ENCODE data around the gene PPP2R5C.
A peak's percentile ranks its signal among the peaks of the same experiment; 100 is the strongest.

Gene PPP2R5C

DNA sequence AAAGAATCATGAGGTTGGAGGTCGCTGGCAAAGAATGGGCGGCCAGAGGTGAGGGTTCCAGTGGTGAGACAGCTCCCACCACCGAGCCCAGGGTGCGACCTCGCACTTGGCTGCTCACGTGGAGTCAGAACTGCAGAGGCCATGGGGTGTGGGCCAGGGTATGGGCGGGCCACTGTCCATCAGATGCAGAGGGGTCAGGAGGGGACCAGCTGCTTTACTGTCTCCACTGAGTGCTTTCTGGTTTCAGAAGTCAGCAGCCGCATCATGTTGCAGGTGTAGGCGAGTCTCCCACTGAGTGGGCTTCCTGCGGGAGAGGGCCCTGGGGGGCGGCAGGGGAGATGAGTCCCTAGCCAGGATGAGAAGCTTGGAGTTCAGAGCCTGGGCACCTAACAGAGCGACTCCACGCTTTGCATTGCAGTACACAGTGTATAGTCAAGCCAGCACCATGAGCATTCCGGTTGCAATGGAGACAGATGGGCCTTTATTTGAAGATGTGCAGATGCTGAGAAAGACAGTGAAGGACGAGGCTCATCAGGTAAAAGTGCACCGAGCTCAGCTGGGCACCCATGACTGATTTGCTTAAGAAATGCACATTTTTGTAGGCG is 156.0 kb downstream of the PPP2R5C start:
- DNase-seq (ENCODE audit: low read depth) = no peak

- DNase-seq (ENCODE audit: low read depth) = no peak
Observed at GRCh38 chr14:101918065-101918989, 156.8 kb downstream of the PPP2R5C start.

- DNase-seq (ENCODE audit: low read depth) = no peak
Observed at GRCh38 chr14:101920271-101920670, 158.8 kb downstream of the PPP2R5C start.

- DNase-seq (ENCODE audit: low read depth) = no peak
Observed at GRCh38 chr14:101922866-101923265, 161.4 kb downstream of the PPP2R5C start.

- no peak for DNase-seq (ENCODE audit: low read depth)
Observed at GRCh38 chr14:101925152-101925551, 163.6 kb downstream of the PPP2R5C start.

- DNase-seq (ENCODE audit: low read depth) = no peak
Observed at GRCh38 chr14:101926085-101926484, 164.6 kb downstream of the PPP2R5C start.

- DNase-seq (ENCODE audit: low read depth) = no peak
Observed at GRCh38 chr14:101926620-101927019, 165.1 kb downstream of the PPP2R5C start.

- DNase-seq (ENCODE audit: low read depth) = peak; percentile 92
Observed at GRCh38 chr14:101927859-101928258, 166.3 kb downstream of the PPP2R5C start.

DNA sequence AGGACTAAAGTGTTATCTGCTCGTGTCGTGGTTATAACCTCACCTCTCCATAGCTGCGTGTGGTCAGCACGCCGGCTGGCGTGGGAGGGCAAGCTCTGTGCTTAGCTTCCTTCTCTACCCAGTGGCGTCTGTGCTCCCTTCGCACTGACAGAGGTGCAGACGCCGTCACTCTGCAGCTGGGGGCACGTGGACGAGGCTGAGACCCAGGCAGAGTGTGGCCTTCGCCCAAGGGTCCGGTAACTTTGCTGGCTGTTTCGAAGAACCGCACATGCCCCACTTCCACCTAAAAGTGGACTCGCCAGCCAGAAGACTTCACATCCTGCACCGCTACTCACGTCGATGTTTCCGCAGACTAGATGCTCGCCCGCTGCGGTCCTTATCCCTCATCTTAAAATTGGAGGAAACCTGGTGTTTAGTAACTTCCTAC is 166.9 kb downstream of the PPP2R5C start:
- DNase-seq (ENCODE audit: low read depth) = no peak

DNA sequence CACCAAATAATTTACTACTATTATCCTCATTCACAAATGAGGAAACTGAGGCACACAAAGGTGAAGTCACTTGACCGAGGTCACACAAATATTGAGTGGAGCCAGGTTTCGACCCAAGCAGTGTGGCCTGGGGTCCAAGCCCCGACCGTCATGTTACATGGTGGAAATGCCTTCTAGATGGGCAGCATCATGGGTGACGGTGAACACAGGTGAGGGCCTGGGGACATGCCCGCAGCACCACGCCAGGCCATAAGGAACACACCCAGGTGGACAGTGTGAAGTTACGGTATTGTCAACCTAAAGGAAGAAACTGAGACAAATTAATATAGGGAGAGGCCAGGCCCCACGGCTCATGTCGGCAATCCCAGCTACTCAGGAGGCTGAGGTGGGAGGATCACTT is 167.6 kb downstream of the PPP2R5C start:
- no peak for DNase-seq (ENCODE audit: low read depth)

DNA sequence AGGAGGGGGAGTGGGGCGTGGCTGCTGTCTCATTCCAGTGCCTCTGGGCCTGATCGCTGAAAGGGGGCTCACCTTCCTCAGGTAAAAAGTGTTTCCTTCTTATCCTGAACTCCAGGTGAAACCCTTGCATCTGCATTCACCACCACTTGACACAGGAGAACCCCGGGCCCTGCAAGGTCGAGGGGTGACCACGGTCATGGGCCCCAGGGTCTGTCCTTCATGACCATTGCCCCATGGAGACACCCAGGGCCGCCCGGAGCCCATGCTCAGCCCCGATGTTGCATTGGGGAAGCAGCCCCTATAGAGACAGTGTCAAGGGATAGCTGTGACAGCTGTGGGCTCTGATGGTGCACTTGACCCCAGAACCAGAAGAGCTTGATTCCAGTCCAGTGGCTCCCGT is 168.4 kb downstream of the PPP2R5C start:
- DNase-seq (ENCODE audit: low read depth) = no peak

DNA sequence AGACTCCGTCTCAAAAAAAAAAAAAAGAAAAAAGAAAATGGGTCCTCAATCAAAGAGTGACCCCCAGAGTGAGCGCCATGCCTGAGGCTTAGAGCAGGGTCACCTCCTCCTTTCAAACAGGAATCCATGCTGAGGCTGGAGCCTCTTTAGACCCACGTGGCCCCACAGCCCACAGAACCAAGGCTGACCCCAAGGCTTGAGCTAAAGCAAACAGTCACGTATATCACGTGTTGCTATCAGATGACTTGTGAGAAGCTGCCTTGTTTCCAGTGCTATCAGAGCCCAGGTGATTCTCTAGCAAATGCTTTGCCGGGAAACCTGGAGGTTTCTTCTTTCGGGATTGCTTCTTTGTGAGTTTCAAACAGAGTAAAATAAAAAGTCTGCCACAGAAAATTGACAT is 171.2 kb downstream of the PPP2R5C start:
- DNase-seq (ENCODE audit: low read depth) = no peak

- DNase-seq (ENCODE audit: low read depth) = no peak
Observed at GRCh38 chr14:101933209-101933608, 171.7 kb downstream of the PPP2R5C start.

DNA sequence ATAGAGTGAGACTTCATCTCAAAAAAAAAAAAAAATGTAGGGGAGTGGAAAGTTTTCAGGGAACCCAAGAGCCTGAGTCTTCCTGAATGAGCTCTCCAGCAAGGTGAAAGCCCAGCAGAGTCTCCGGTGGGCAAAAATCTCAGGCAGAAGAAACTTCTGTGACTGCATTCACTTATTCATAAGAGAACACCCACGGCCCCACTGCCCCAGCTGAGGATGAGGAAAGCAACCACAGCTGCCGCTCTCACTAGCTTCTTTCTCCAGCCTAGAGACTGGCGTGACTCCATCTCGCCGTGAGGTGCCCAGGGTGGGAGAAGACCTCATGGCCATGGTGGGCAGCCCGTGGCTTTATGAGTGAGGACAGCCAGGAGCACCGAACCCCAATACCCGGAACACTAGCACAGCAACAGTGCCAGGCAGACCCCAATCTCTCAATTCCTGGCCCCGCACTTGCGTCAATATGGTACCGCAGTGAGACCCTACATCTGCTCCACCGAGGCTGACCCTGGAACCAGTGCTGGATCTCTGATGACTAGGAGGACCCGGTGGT is 173.2 kb downstream of the PPP2R5C start:
- DNase-seq (ENCODE audit: low read depth) = no peak

DNA sequence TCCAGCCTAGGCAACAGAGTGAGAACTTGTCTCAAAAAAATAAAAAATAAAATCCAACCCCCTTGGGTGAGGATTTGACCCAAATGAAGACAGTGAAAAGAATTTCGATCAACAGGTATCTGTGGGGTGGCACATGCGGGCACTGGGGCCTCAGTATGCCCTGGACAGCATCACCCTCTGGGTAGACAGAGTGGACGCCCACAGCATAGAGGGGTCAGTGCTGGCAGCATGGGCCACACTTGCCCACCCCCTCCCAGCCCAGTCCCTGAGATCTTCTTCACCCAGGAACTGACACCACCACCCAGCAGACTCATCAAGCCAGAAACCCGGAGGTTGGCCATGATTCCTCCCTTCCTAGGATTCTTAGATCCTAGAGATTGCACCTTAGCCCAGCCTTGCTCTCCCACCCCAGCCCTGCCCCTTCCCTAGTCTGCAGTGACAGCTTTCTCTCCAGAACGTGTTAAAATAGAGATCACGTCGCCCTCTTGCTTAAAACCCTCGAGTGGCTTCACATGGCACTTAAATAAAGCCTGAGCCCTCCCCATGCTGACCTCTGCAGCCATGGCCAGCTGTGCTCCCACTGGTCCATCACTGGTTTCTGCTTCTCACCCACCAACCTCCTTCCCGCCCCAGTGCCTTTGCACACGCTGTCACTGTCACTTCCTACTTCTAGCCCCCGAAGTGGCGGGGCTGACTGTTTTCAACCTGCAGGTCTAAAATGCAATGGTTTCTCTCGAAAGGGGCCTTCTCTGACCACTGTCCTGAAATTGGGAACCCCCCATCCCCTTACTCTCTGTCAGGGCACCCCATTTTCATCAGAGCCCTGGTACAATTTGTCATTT is 176.6 kb downstream of the PPP2R5C start:
- DNase-seq (ENCODE audit: low read depth) = no peak

DNA sequence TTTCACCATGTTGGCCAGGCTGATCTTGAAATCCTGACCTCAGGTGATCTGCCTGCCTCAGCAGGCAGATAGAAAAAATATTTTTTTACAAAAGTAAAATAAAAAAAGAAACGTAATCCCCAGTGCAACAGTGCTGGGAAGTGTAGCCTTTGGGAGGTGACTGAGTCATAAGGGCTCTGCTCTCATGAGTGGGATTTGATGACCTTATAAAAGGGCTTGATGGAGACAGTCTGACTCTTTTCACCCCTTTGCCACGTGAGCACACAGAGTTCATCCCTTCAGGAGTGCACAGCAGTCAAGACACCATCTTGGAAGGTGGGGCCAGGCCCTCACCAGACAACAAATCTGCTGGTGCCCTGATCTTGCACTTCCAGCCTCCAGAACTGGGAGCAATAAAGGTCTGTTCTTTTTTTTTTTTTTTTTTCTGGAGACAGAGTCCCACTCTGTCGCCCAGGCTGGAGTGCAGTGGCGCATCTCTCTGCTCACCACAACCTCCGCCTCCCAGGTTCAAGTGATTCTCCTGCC is 178.2 kb downstream of the PPP2R5C start:
- DNase-seq (ENCODE audit: low read depth) = no peak

DNA sequence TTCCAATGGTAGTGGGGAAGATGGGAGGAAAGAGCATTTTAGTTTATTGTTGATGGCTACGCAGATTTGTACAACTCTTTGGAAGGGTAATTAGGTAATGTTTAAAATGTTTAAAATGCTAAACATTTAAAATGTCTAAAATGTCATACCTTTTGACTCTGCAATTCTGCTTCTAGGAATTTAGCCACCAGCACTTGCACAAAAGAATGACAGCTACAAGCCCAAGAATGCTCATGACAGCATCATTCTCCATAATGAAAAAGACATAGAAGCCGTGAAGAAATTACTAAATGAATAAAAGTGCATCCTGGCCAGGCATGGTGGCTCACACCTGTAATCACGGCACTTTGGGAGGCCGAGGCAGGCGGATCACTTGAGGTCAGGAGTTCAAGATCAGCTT is 182.9 kb downstream of the PPP2R5C start:
- no peak for DNase-seq (ENCODE audit: low read depth)

DNA sequence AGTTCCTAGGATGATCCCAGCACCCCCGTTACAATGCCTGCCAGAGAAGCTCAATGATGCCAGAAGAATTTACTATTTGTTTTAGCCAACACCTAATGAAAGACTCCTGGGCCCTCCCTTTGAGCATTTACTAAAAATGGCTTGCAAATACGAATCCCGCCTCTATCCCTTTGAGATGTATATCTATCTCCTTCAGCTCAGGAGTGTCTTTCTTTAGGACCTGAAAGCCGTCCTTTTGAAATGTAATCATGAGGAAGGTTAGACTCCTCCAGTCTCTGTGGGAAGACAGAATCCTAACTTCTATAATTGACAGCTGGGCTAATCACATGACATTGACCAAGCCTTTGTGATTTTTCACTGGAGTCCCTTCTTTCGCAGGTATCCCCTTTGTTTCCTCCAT is 183.7 kb downstream of the PPP2R5C start:
- DNase-seq (ENCODE audit: low read depth) = no peak

GRCh38 chr14:101947577-101947903 is 186.0 kb downstream of the PPP2R5C start:
- DNase-seq (ENCODE audit: low read depth) = no peak

DNA sequence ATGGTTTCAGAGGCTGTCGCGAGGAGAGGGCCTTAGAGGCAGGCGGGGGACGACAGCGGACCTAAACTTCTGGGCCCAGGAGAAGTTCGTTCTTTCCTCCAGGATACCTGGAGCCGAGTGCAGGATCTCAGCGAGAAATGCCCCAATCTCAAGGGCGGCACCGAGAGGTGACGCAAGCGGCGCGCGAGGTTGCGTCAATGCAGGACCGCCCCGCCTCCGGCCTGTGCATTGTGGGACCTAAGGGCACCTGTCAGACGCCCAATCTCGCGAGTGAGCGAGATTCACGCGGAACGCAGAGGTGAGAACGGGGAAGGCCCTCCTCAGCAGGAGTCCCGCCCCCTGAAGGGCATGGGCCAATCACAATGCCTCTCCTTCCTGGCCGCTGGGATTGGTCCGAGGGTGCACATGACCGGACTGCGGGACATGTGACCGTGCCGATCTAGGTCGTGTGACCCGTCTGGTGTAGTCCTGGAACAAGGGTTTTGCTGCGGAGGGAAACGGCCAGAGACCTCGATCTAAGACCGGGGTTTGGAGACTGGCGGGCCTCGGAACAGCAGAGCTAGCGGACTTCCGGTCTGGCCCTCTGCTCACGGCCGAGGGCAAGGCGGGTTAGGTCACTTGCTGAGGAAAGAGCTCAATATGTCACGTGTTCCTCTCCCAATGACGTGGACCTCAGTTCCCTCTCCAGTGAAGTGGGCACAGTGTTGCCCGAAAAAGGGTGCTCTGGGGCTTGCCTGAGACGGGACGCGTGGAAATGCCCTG is 186.6 kb downstream of the PPP2R5C start:
- peak; percentile 100 for DNase-seq (ENCODE audit: low read depth)

- DNase-seq (ENCODE audit: low read depth) = no peak
Observed at GRCh38 chr14:101948666-101949216, 187.2 kb downstream of the PPP2R5C start.

All from GM04504 (cell line).